EL (cell line): Measurements from ENCODE around the gene BCLAF3.

Source experiments
- DNase-seq: peaks from one replicate; pipeline ENCODE4 v3.0.0-alpha.2; 2016

Gene BCLAF3

GRCh38 chrX:19964017-19964710 lies 26.7 kb downstream of the BCLAF3 start:
- no peak for DNase-seq

GRCh38 chrX:19960913-19961312 lies 29.9 kb downstream of the BCLAF3 start:
- DNase-seq = no peak

DNA sequence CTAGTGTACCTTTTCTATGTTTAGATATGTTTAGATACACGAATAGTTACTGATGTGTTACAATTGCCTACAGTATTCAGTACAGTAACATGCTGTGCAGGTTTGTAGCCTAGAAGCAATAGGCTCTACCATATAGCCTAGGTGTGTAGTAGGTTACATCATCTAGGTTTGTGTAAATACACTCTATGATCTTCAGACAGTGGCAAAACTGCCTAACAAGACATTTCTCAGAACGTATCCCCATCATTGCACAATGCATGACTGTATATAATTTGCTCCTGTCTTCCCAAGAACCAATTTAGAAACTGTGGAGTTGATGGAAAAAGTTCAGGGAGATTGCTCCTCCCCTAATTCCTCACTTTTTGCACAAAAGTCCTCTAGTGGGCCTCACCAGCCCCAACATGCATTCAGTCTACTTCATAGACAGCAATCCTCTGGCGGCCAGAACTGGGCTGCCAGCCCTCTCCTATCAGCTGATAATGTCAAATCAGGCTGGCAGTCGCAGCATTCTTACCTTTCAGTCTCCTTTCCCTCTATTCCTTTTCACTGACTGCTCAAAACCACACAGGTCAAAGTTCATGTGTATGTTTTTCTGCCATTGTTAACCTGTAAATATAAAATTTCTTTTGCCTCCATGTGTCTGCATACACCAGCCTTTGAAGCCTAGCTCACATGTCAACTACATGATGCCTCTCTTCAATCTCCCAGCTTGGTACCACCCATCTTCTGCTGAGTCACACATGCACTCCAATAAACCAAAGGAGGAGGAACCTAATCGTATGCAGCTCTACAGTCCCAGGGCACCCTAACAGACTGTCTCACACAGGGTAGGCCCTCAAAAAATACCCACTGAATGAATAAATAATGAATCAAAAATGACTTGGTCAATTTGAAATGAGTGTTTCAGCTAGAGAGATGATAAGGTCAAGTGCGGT lies 32.0 kb downstream of the BCLAF3 start:
- no peak for DNase-seq

- no peak for DNase-seq
Observed at GRCh38 chrX:19956923-19957322, 33.9 kb downstream of the BCLAF3 start.

DNA sequence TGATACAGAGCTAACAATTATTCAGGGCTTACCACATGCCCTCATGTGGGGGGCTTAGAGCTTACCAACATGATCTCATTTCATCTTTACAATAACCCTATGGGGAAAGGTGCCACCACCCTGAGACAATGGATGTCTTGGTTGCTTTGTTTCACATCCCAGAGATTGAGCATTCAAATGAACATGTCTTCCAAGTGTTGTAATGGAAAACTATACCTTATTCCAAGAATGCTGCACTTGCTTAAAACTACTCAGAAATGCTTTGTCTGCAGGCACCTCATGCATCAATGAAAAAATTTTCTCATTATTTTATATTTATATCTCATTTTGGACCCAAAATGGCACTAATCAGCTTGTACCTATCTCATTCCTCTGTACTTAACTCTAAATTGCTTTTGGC lies 34.6 kb downstream of the BCLAF3 start:
- DNase-seq = no peak

GRCh38 chrX:19955306-19955705 lies 35.6 kb downstream of the BCLAF3 start:
- no peak for DNase-seq

- peak; percentile 29 for DNase-seq
Observed at GRCh38 chrX:19954335-19955096, 36.3 kb downstream of the BCLAF3 start.

GRCh38 chrX:19953145-19953544 lies 37.7 kb downstream of the BCLAF3 start:
- no peak for DNase-seq

DNA sequence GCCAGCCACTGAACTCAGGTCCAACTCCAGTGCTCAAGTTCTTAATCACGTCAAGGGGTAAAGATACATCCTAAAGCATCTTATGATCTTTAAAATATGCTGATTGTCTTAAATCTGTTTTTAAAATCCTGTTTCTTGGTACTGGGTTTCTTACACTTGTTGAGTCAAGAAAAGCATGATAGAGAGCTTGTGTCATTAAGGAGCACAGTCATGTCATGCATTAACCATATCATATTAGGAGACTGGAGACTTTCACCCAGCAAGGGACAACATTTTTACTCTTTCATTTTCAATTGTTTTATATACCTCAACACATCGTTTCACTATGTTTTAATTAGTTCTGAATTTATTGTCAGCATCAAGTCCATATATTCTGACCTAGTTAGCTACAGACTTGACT lies 41.5 kb downstream of the BCLAF3 start:
- no peak for DNase-seq

DNA sequence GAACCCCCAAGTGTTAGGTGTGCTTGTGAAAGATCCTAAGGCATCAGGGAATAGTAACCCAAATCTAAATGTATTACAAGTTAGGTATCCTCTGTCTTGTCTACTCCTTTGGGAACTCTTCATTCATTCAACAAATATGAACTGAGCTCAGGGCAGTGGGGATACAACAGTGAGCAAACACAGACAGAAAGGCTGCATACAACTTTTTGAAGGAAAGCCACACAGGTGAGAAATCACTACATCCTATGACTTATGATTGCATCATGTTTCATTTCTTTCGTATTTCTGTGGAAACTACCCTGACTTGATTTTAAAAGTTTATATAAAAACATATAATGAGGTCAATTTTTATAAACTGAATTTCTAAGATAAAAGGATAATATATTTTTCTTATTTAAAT lies 43.2 kb downstream of the BCLAF3 start:
- no peak for DNase-seq
